ENCODE data around the gene KCNT2.

The KCNT2 gene

GRCh38 chr1:196451103-196451502 lies 157.1 kb downstream of the KCNT2 start:
- no peak overlapping the region for H3K27ac ChIP-seq (ENCODE audit: low read depth, low read length)
- no peak overlapping the region for H4K8ac ChIP-seq (ENCODE audit: low read depth, low read length)
- H3K36me3 ChIP-seq (ENCODE audit: control insufficient read depth, insufficient read depth, low read length): no peaks in the 10 kb centered on the region
- H3K23ac ChIP-seq (ENCODE audit: low read length): no peak overlapping the region
- no peak overlapping the region for H3K4me2 ChIP-seq (ENCODE audit: low read length)
- no peak overlapping the region for H4K5ac ChIP-seq (ENCODE audit: low read length)
- H2BK15ac ChIP-seq (replicated peaks; ENCODE audit: low read depth): no peak overlapping the region
- H3K79me2 ChIP-seq (ENCODE audit: control insufficient read depth, insufficient read depth, low read length): no peaks in the 10 kb centered on the region
- WGBS (ENCODE audit: extremely low coverage, insufficient coverage, low lambda C conversion rate): no CpG with 5 or more reads among the region's 5 CpGs
- H3K56ac ChIP-seq (ENCODE audit: low read length): no peak overlapping the region
- H3K4me1 ChIP-seq (ENCODE audit: control insufficient read depth, low read depth, low read length): no peaks in the 10 kb centered on the region
- H2AK5ac ChIP-seq (ENCODE audit: low read length): no peak overlapping the region
- no peak overlapping the region for H3K18ac ChIP-seq (ENCODE audit: low read length)
- H3K9ac ChIP-seq (ENCODE audit: low read length): no peak overlapping the region
- H3K4me3 ChIP-seq (ENCODE audit: low read length): no peak overlapping the region
- H3K4ac ChIP-seq (ENCODE audit: low read depth, low read length): no peak overlapping the region
- no peak for DNase-seq
- no peaks in the 10 kb centered on the region for H3K79me1 ChIP-seq (ENCODE audit: low read length)
- no peaks in the 10 kb centered on the region for H3K27me3 ChIP-seq (ENCODE audit: insufficient read depth, low read length, poor library complexity)
- H2BK5ac ChIP-seq (ENCODE audit: low read length): no peak overlapping the region
- no peak overlapping the region for H2BK120ac ChIP-seq (ENCODE audit: low read depth, low read length)

- Histone ChIP-seq H4K8ac (ENCODE audit: low read depth, low read length) (no peak overlapping the region), H2BK120ac (ENCODE audit: low read depth, low read length) (no peak overlapping the region), H3K79me1 (ENCODE audit: low read length) (no peaks in the 10 kb centered on the region), H3K27me3 (ENCODE audit: insufficient read depth, low read length, poor library complexity) (no peaks in the 10 kb centered on the region), H3K36me3 (ENCODE audit: control insufficient read depth, insufficient read depth, low read length) (no peaks in the 10 kb centered on the region), H2BK15ac (replicated peaks; ENCODE audit: low read depth) (no peak overlapping the region), H3K79me2 (ENCODE audit: control insufficient read depth, insufficient read depth, low read length) (no peaks in the 10 kb centered on the region), H3K4ac (ENCODE audit: low read depth, low read length) (no peak overlapping the region), H3K23ac (ENCODE audit: low read length) (no peak overlapping the region), H4K5ac (ENCODE audit: low read length) (no peak overlapping the region), H2BK5ac (ENCODE audit: low read length) (no peak overlapping the region), H3K4me1 (ENCODE audit: control insufficient read depth, low read depth, low read length) (no peaks in the 10 kb centered on the region), H3K4me2 (ENCODE audit: low read length) (no peak overlapping the region), H2AK5ac (ENCODE audit: low read length) (no peak overlapping the region), H3K56ac (ENCODE audit: low read length) (no peak overlapping the region), H3K27ac (ENCODE audit: low read depth, low read length) (no peak overlapping the region), H3K4me3 (ENCODE audit: low read length) (no peak overlapping the region), H3K9ac (ENCODE audit: low read length) (no peak overlapping the region), H3K18ac (ENCODE audit: low read length) (no peak overlapping the region)
- no CpG with 5 or more reads among the region's 4 CpGs for WGBS (ENCODE audit: extremely low coverage, insufficient coverage, low lambda C conversion rate)
- no peak for DNase-seq
Observed at GRCh38 chr1:196450143-196451095, 157.8 kb downstream of the KCNT2 start.

- Histone ChIP-seq H3K27me3 (ENCODE audit: insufficient read depth, low read length, poor library complexity) (no peaks in the 10 kb centered on the region), H3K27ac (ENCODE audit: low read depth, low read length) (no peak overlapping the region), H4K5ac (ENCODE audit: low read length) (no peak overlapping the region), H3K79me2 (ENCODE audit: control insufficient read depth, insufficient read depth, low read length) (no peaks in the 10 kb centered on the region), H2BK120ac (ENCODE audit: low read depth, low read length) (no peak overlapping the region), H3K9ac (ENCODE audit: low read length) (no peak overlapping the region), H3K18ac (ENCODE audit: low read length) (no peak overlapping the region), H3K56ac (ENCODE audit: low read length) (no peak overlapping the region), H3K4ac (ENCODE audit: low read depth, low read length) (no peak overlapping the region), H3K4me2 (ENCODE audit: low read length) (no peak overlapping the region), H2AK5ac (ENCODE audit: low read length) (no peak overlapping the region), H4K8ac (ENCODE audit: low read depth, low read length) (no peak overlapping the region), H3K23ac (ENCODE audit: low read length) (no peak overlapping the region), H2BK5ac (ENCODE audit: low read length) (no peak overlapping the region), H2BK15ac (replicated peaks; ENCODE audit: low read depth) (no peak overlapping the region), H3K79me1 (ENCODE audit: low read length) (no peaks in the 10 kb centered on the region), H3K4me1 (ENCODE audit: control insufficient read depth, low read depth, low read length) (no peaks in the 10 kb centered on the region), H3K36me3 (ENCODE audit: control insufficient read depth, insufficient read depth, low read length) (no peaks in the 10 kb centered on the region), H3K4me3 (ENCODE audit: low read length) (no peak overlapping the region)
- no peak for DNase-seq
Observed at GRCh38 chr1:196449460-196449859, 158.8 kb downstream of the KCNT2 start.

GRCh38 chr1:196445775-196446174 lies 162.5 kb downstream of the KCNT2 start:
- no peak for DNase-seq
- Histone ChIP-seq H3K79me2 (ENCODE audit: control insufficient read depth, insufficient read depth, low read length) (no peaks in the 10 kb centered on the region), H4K5ac (ENCODE audit: low read length) (no peak overlapping the region), H3K4me3 (ENCODE audit: low read length) (no peak overlapping the region), H4K8ac (ENCODE audit: low read depth, low read length) (no peak overlapping the region), H3K18ac (ENCODE audit: low read length) (no peak overlapping the region), H2AK5ac (ENCODE audit: low read length) (no peak overlapping the region), H3K27ac (ENCODE audit: low read depth, low read length) (no peak overlapping the region), H3K79me1 (ENCODE audit: low read length) (no peaks in the 10 kb centered on the region), H3K4me2 (ENCODE audit: low read length) (no peak overlapping the region), H2BK120ac (ENCODE audit: low read depth, low read length) (no peak overlapping the region), H3K36me3 (ENCODE audit: control insufficient read depth, insufficient read depth, low read length) (no peaks in the 10 kb centered on the region), H3K9ac (ENCODE audit: low read length) (no peak overlapping the region), H3K56ac (ENCODE audit: low read length) (no peak overlapping the region), H3K4me1 (ENCODE audit: control insufficient read depth, low read depth, low read length) (no peaks in the 10 kb centered on the region), H3K4ac (ENCODE audit: low read depth, low read length) (no peak overlapping the region), H2BK15ac (replicated peaks; ENCODE audit: low read depth) (no peak overlapping the region), H2BK5ac (ENCODE audit: low read length) (no peak overlapping the region), H3K27me3 (ENCODE audit: insufficient read depth, low read length, poor library complexity) (no peaks in the 10 kb centered on the region), H3K23ac (ENCODE audit: low read length) (no peak overlapping the region)
- no CpG with 5 or more reads among the region's 1 CpG for WGBS (ENCODE audit: extremely low coverage, insufficient coverage, low lambda C conversion rate)

- Histone ChIP-seq H3K56ac (ENCODE audit: low read length) (no peak overlapping the region), H4K5ac (ENCODE audit: low read length) (no peak overlapping the region), H3K9ac (ENCODE audit: low read length) (no peak overlapping the region), H2BK5ac (ENCODE audit: low read length) (no peak overlapping the region), H3K4me1 (ENCODE audit: control insufficient read depth, low read depth, low read length) (no peaks in the 10 kb centered on the region), H3K27me3 (ENCODE audit: insufficient read depth, low read length, poor library complexity) (no peaks in the 10 kb centered on the region), H3K23ac (ENCODE audit: low read length) (no peak overlapping the region), H3K79me2 (ENCODE audit: control insufficient read depth, insufficient read depth, low read length) (no peaks in the 10 kb centered on the region), H3K79me1 (ENCODE audit: low read length) (no peaks in the 10 kb centered on the region), H2AK5ac (ENCODE audit: low read length) (no peak overlapping the region), H3K27ac (ENCODE audit: low read depth, low read length) (no peak overlapping the region), H3K18ac (ENCODE audit: low read length) (no peak overlapping the region), H2BK15ac (replicated peaks; ENCODE audit: low read depth) (no peak overlapping the region), H4K8ac (ENCODE audit: low read depth, low read length) (no peak overlapping the region), H3K36me3 (ENCODE audit: control insufficient read depth, insufficient read depth, low read length) (no peaks in the 10 kb centered on the region), H3K4me2 (ENCODE audit: low read length) (no peak overlapping the region), H3K4ac (ENCODE audit: low read depth, low read length) (no peak overlapping the region), H3K4me3 (ENCODE audit: low read length) (no peak overlapping the region), H2BK120ac (ENCODE audit: low read depth, low read length) (no peak overlapping the region)
- no peak for DNase-seq
Observed at GRCh38 chr1:196444634-196445033, 163.6 kb downstream of the KCNT2 start.

- Histone ChIP-seq H3K23ac (ENCODE audit: low read length) (no peak overlapping the region), H2BK5ac (ENCODE audit: low read length) (no peak overlapping the region), H2AK5ac (ENCODE audit: low read length) (no peak overlapping the region), H3K4ac (ENCODE audit: low read depth, low read length) (no peak overlapping the region), H3K4me1 (ENCODE audit: control insufficient read depth, low read depth, low read length) (no peaks in the 10 kb centered on the region), H3K79me2 (ENCODE audit: control insufficient read depth, insufficient read depth, low read length) (no peaks in the 10 kb centered on the region), H3K56ac (ENCODE audit: low read length) (no peak overlapping the region), H3K4me3 (ENCODE audit: low read length) (no peak overlapping the region), H2BK15ac (replicated peaks; ENCODE audit: low read depth) (no peak overlapping the region), H2BK120ac (ENCODE audit: low read depth, low read length) (no peak overlapping the region), H4K8ac (ENCODE audit: low read depth, low read length) (no peak overlapping the region), H3K27me3 (ENCODE audit: insufficient read depth, low read length, poor library complexity) (no peaks in the 10 kb centered on the region), H3K79me1 (ENCODE audit: low read length) (no peaks in the 10 kb centered on the region), H3K27ac (ENCODE audit: low read depth, low read length) (no peak overlapping the region), H3K4me2 (ENCODE audit: low read length) (no peak overlapping the region), H3K9ac (ENCODE audit: low read length) (no peak overlapping the region), H4K5ac (ENCODE audit: low read length) (no peak overlapping the region), H3K18ac (ENCODE audit: low read length) (no peak overlapping the region), H3K36me3 (ENCODE audit: control insufficient read depth, insufficient read depth, low read length) (no peaks in the 10 kb centered on the region)
- no CpG with 5 or more reads among the region's 3 CpGs for WGBS (ENCODE audit: extremely low coverage, insufficient coverage, low lambda C conversion rate)
- no peak for DNase-seq
Observed at GRCh38 chr1:196442366-196442765, 165.9 kb downstream of the KCNT2 start.

Measured in mesendoderm (in vitro differentiated cells).